Prostate gland (tissue), 2 donors: ENCODE measurements around the gene OR7A17.

Source experiments
- POLR2A ChIP-seq: fragments of 450-650 bp; IDR thresholded peaks from one replicate; pipeline ENCODE4 v1.6.1; 2016; ENCODE audit warnings: antibody characterized with exemption, mild to moderate bottlenecking
- TF ChIP-seq, protein P1 (sequence below), 4 experiments: fragments of 200-600 bp in 2 of 4; fragments of 450-650 bp in 2 of 4; sonication (generic) in 2 of 4; IDR thresholded peaks; 1 replicate in 3 of 4; 2 replicates in 1 of 4; pipeline ENCODE4 v1.5.1; 2016 to 2019; ENCODE audit warnings: antibody characterized with exemption in 4 of 4, mild to moderate bottlenecking in 2 of 4, moderate library complexity in 2 of 4

DNA sequence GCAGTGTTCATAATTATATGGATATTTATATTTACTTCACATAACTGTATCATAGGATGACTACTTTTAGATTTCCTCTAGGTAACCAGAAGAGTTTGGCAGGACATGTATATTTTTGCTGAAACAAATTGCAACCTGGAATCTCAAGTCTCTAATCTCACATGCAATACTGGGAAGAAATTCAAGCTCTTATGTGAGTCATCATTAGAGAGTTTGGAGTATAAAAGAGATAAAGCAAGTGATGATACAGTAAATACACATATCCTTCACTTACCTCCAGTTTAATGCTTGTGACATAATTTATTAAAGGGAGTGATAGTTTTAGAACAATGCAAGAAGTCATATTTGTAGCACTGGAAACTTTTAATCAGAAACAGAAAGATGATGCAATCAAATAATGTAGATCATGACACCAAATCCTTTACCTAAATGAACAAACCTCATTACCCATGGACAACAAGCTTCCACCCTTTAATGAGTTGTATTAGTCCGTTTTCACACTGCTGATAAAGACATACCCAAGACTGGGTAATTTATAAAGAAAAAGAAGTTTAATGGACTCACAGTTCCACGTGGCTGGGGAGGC, 15.8 kb upstream of the OR7A17 start:
- TF ChIP-seq POLR2A = no peak
- TF ChIP-seq, protein P1, sequence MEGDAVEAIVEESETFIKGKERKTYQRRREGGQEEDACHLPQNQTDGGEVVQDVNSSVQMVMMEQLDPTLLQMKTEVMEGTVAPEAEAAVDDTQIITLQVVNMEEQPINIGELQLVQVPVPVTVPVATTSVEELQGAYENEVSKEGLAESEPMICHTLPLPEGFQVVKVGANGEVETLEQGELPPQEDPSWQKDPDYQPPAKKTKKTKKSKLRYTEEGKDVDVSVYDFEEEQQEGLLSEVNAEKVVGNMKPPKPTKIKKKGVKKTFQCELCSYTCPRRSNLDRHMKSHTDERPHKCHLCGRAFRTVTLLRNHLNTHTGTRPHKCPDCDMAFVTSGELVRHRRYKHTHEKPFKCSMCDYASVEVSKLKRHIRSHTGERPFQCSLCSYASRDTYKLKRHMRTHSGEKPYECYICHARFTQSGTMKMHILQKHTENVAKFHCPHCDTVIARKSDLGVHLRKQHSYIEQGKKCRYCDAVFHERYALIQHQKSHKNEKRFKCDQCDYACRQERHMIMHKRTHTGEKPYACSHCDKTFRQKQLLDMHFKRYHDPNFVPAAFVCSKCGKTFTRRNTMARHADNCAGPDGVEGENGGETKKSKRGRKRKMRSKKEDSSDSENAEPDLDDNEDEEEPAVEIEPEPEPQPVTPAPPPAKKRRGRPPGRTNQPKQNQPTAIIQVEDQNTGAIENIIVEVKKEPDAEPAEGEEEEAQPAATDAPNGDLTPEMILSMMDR (IDR thresholded peaks at IDR 0.05) = no peak
